H9 (cell line): ENCODE data around the gene ISM2. TPM values are rescaled to one million over a fixed set of nuclear protein-coding genes. Genes with fewer than 3 reads are reported as not detected.

Experiments
- DNase-seq: peaks from one replicate; pipeline ENCODE4 v3.0.0-alpha.2; 2017
- H2AFZ ChIP-seq: one replicate; pipeline ENCODE4 v1.6.1; 2013; ENCODE audit warnings: mild to moderate bottlenecking, low read length, control low read depth, moderate library complexity
- H2AK5ac ChIP-seq: 2 replicates; pipeline ENCODE4 v1.6.1; 2013; ENCODE audit warnings: low read length, control low read depth, mixed read lengths; ENCODE audit not compliant: insufficient read length
- H2BK120ac ChIP-seq: one replicate; pipeline ENCODE4 v1.6.1; 2013; ENCODE audit warnings: low read depth, mild to moderate bottlenecking, low read length, control low read depth, inconsistent platforms; ENCODE audit not compliant: poor library complexity, severe bottlenecking
- H2BK12ac ChIP-seq: 2 replicates; pipeline ENCODE4 v1.6.1; 2013; ENCODE audit warnings: low read length, control low read depth, mixed read lengths, low read depth; ENCODE audit not compliant: insufficient read length
- H2BK15ac ChIP-seq: 2 replicates; pipeline ENCODE4 v1.6.1; 2013; ENCODE audit warnings: low read depth, low read length, control low read depth
- H2BK20ac ChIP-seq: one replicate; pipeline ENCODE4 v1.6.1; 2013; ENCODE audit warnings: low read depth, mild to moderate bottlenecking, low read length, control low read depth, inconsistent platforms; ENCODE audit not compliant: poor library complexity, severe bottlenecking
- H2BK5ac ChIP-seq: 2 replicates; pipeline ENCODE4 v1.6.1; 2013; ENCODE audit warnings: low read length, control low read depth, mixed read lengths; ENCODE audit not compliant: insufficient read length
- H3K14ac ChIP-seq: 2 replicates; pipeline ENCODE4 v1.6.1; 2013; ENCODE audit warnings: low read length, control low read depth; ENCODE audit not compliant: insufficient read depth
- H3K18ac ChIP-seq: 2 replicates; pipeline ENCODE4 v1.6.1; 2013; ENCODE audit warnings: low read depth, mild to moderate bottlenecking, mixed read lengths, low read length, control low read depth; ENCODE audit not compliant: insufficient read length
- H3K23ac ChIP-seq: 2 replicates; pipeline ENCODE4 v1.6.1; 2013; ENCODE audit warnings: low read length, control low read depth, mixed read lengths, low read depth; ENCODE audit not compliant: insufficient read length
- H3K23me2 ChIP-seq: 2 replicates; pipeline ENCODE4 v1.6.1; 2013; ENCODE audit warnings: low read depth, mild to moderate bottlenecking, mixed read lengths, low read length, control low read depth; ENCODE audit not compliant: insufficient read length, poor library complexity, severe bottlenecking
- H3K27ac ChIP-seq: 2 replicates; pipeline ENCODE4 v1.5.1; 2013; ENCODE audit warnings: low read length, control low read depth, mixed read lengths, low read depth; ENCODE audit not compliant: insufficient read length
- H3K27me3 ChIP-seq: 2 replicates; pipeline ENCODE4 v1.6.1; 2013; ENCODE audit warnings: low read length, control low read depth, inconsistent platforms; ENCODE audit not compliant: insufficient read depth
- H3K4ac ChIP-seq: 2 replicates; pipeline ENCODE4 v1.6.1; 2013; ENCODE audit warnings: low read depth, mild to moderate bottlenecking, control low read depth, inconsistent platforms, low read length, moderate library complexity
- H3K4me1 ChIP-seq: 2 replicates; pipeline ENCODE4 v1.6.1; 2013; ENCODE audit warnings: low read length, control low read depth, inconsistent platforms; ENCODE audit not compliant: insufficient read depth
- H3K4me2 ChIP-seq: 2 replicates; pipeline ENCODE4 v1.6.1; 2013; ENCODE audit warnings: low read length, control low read depth, mixed read lengths; ENCODE audit not compliant: insufficient read length, insufficient read depth
- H3K56ac ChIP-seq: 2 replicates; pipeline ENCODE4 v1.6.1; 2013; ENCODE audit warnings: low read depth, mild to moderate bottlenecking, mixed read lengths, low read length, control low read depth; ENCODE audit not compliant: insufficient read length
- H3K79me1 ChIP-seq: 2 replicates; pipeline ENCODE4 v1.6.1; 2013; ENCODE audit warnings: low read depth, mild to moderate bottlenecking, moderate library complexity, low read length, control low read depth, inconsistent platforms; ENCODE audit not compliant: insufficient read depth, poor library complexity, severe bottlenecking
- H3K79me2 ChIP-seq: 2 replicates; pipeline ENCODE4 v1.6.1; 2013; ENCODE audit warnings: low read length, control low read depth, inconsistent platforms; ENCODE audit not compliant: insufficient read depth
- H3K9ac ChIP-seq: 2 replicates; pipeline ENCODE4 v1.6.1; 2013; ENCODE audit warnings: low read length, control low read depth, mixed read lengths; ENCODE audit not compliant: insufficient read length; ENCODE audit errors: extremely low read depth
- H3K9me3 ChIP-seq: one replicate; pipeline ENCODE4 v1.6.1; 2013; ENCODE audit warnings: low read depth, low read length, inconsistent platforms; ENCODE audit not compliant: control insufficient read depth
- H3T11ph ChIP-seq: one replicate; pipeline ENCODE4 v1.6.1; 2013; ENCODE audit warnings: mild to moderate bottlenecking, low read length, control low read depth, inconsistent platforms
- H4K20me1 ChIP-seq: one replicate; pipeline ENCODE4 v1.6.1; 2013; ENCODE audit not compliant: control insufficient read depth, insufficient read length, insufficient read depth
- H4K5ac ChIP-seq: 2 replicates; pipeline ENCODE4 v1.6.1; 2013; ENCODE audit warnings: low read depth, mild to moderate bottlenecking, mixed read lengths, low read length, control low read depth; ENCODE audit not compliant: insufficient read length
- H4K8ac ChIP-seq: replicated peaks from 2 replicates; pipeline ENCODE4 v1.6.1; 2013; ENCODE audit warnings: low read length, control low read depth, mixed read lengths, low read depth; ENCODE audit not compliant: insufficient read length
- H4K91ac ChIP-seq: 2 replicates; pipeline ENCODE4 v1.6.1; 2013; ENCODE audit warnings: low read depth, mild to moderate bottlenecking, moderate library complexity, mixed read lengths, low read length, control low read depth; ENCODE audit not compliant: insufficient read length
- H3K27ac Mint-ChIP-seq, 3 experiments: 2 replicates in 2 of 3; 3 replicates in 1 of 3; pipeline ENCODE4 v1.8.0; 2020 to 2021; ENCODE audit warnings: mixed read lengths in 3 of 3, mild to moderate bottlenecking in 1 of 3, moderate library complexity in 1 of 3
- H3K27me3 Mint-ChIP-seq: 2 replicates; pipeline ENCODE4 v1.8.0; 2021; ENCODE audit warnings: low read depth, mild to moderate bottlenecking, moderate library complexity, mixed read lengths
- H3K36me3 Mint-ChIP-seq, 3 experiments: 2 replicates in 2 of 3; 3 replicates in 1 of 3; pipeline ENCODE4 v1.8.0; 2020 to 2021; ENCODE audit warnings: low read depth in 3 of 3, mixed read lengths in 3 of 3; ENCODE audit not compliant: insufficient read depth in 1 of 3
- H3K4me1 Mint-ChIP-seq, 2 experiments: 2 replicates each; pipeline ENCODE4 v1.8.0; 2020; ENCODE audit warnings: mixed read lengths in 2 of 2
- H3K4me3 Mint-ChIP-seq, 2 experiments: 2 replicates in 1 of 2; 3 replicates in 1 of 2; pipeline ENCODE4 v1.8.0; 2020 to 2021; ENCODE audit warnings: mild to moderate bottlenecking in 2 of 2, mixed read lengths in 2 of 2, moderate library complexity in 1 of 2
- H3K9me3 Mint-ChIP-seq, 2 experiments: 2 replicates in 1 of 2; 3 replicates in 1 of 2; pipeline ENCODE4 v1.8.0; 2020; ENCODE audit warnings: mild to moderate bottlenecking in 2 of 2, mixed read lengths in 2 of 2, moderate library complexity in 1 of 2
- CTCF ChIP-seq: fragments of 200-600 bp; sonication (generic); conservative IDR thresholded peaks from 3 replicates; pipeline ENCODE4 v1.8.0; 2021; ENCODE audit warnings: antibody characterized with exemption, mild to moderate bottlenecking
- WGBS: extraction: QIAGEN DNeasy Blood & Tissue Kit; methylation state at CpG from one replicate; pipeline ENCODE4 v1.1.7; 2013; ENCODE audit warnings: missing lambda C conversion rate, low lambda C conversion rate, mixed read lengths; ENCODE audit not compliant: insufficient read length; ENCODE audit errors: extremely low coverage; 5-methylcytosine and 5-hydroxymethylcytosine counted together
- total RNA-seq: library from RNA; stranded (reverse); gene quantifications from 2 replicates; pipeline ENCODE4 v1.2.1, GENCODE V29; 2021

The ISM2 gene
- total RNA-seq, 1 experiment from 2014 or later = 0.39 TPM

DNA sequence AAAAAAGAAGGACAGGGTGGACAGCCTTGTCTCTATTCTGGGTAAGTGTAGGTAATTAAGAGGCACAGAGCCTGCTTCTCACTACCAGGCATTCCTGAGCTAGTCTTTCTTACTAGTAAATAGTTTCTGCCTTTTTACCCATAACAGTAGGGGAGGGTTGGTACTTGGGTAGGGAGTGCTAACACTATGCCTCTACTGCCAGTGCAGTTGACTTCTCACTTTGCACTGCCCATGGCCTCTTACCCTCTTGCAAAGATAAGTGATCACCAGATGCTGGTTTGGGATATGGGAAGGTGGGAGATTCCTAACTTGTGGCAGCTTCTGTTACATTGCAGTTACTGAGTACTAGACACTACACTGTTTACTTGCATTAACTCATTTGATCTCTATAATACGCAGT lies 29.1 kb downstream of the ISM2 start:
- H4K5ac ChIP-seq = no peak overlapping the region
- no peaks in the 10 kb centered on the region for H3K9me3 ChIP-seq
- DNase-seq = no peak
- H3K9ac ChIP-seq = no peak overlapping the region
- no peak overlapping the region for H2BK5ac ChIP-seq
- no peak overlapping the region for H3K23ac ChIP-seq
- no peaks in the 10 kb centered on the region for H4K20me1 ChIP-seq
- no peak for TF ChIP-seq CTCF
- H3K27me3 Mint-ChIP-seq = no peaks in the 10 kb centered on the region; the same call in none of the 2 replicates
- H2AFZ ChIP-seq = no peak overlapping the region
- H3K27ac Mint-ChIP-seq = peak overlapping the region in 2 of 3 experiments; percentile 50 to 80; a peak in 4 of 7 replicates
- H4K91ac ChIP-seq = no peak overlapping the region
- H4K8ac ChIP-seq = no peak overlapping the region
- H2BK15ac ChIP-seq = no peak overlapping the region
- no peak overlapping the region for H3K56ac ChIP-seq
- no peaks in the 10 kb centered on the region for H3K23me2 ChIP-seq
- no peaks in the 10 kb centered on the region for H3K9me3 Mint-ChIP-seq
- H3K18ac ChIP-seq = no peak overlapping the region
- H3K4me1 Mint-ChIP-seq = peaks cover 18 to 19% of the 10 kb centered on the region in 2 experiments
- H3K4me1 ChIP-seq = peaks cover 8% of the 10 kb centered on the region; the same call in 1 of the 2 replicates
- no peaks in the 10 kb centered on the region for H3K27me3 ChIP-seq
- H3K4ac ChIP-seq = no peak overlapping the region
- no peak overlapping the region for H3K4me3 Mint-ChIP-seq
- no peak overlapping the region for H3K14ac ChIP-seq
- H2BK20ac ChIP-seq = no peak overlapping the region
- no peak overlapping the region for H2AK5ac ChIP-seq
- WGBS = no CpG with 5 or more reads among the region's 1 CpG
- H3K27ac ChIP-seq = no peak overlapping the region
- H3K36me3 Mint-ChIP-seq = peaks cover 30 to 50% (median 41%) of the 10 kb centered on the region in 3 experiments
- no peaks in the 10 kb centered on the region for H3K79me2 ChIP-seq
- H2BK12ac ChIP-seq = no peak overlapping the region
- no peak overlapping the region for H3T11ph ChIP-seq
- no peak overlapping the region for H3K4me2 ChIP-seq
- H3K79me1 ChIP-seq = no peaks in the 10 kb centered on the region
- H2BK120ac ChIP-seq = no peak overlapping the region
